Activated T-cell treated with anti-CD3 and anti-CD28 coated beads for 48 hours (primary cell): ENCODE measurements around the gene IER5L.
A peak's percentile ranks its signal among the peaks of the same experiment; 100 is the strongest.
"Not testable (repeated sequence)": the region's sequence is repeated elsewhere in the genome, so short reads cannot be mapped to it uniquely, and the experiment has no call there.

Experiments used
- DNase-seq: peaks from one replicate; pipeline ENCODE4 v3.0.0-alpha.2; 2020; ENCODE audit warnings: low read depth

Gene IER5L

GRCh38 chr9:129202613-129203555, 24.8 kb upstream of the IER5L start:
- DNase-seq, result peak; percentile 92

GRCh38 chr9:129201866-129202265, 23.8 kb upstream of the IER5L start:
- DNase-seq, result no peak

- DNase-seq, result no peak
Measured at GRCh38 chr9:129201289-129201688, 23.2 kb upstream of the IER5L start.

- no peak for DNase-seq
Measured at GRCh38 chr9:129200255-129200654, 22.2 kb upstream of the IER5L start.

GRCh38 chr9:129199044-129199435, 21.0 kb upstream of the IER5L start:
- DNase-seq, result no peak

- no peak for DNase-seq
Measured at GRCh38 chr9:129198319-129199043, 20.4 kb upstream of the IER5L start.

GRCh38 chr9:129197978-129198318, 19.9 kb upstream of the IER5L start:
- DNase-seq, result no peak

- not testable (repeated sequence) for DNase-seq
Measured at GRCh38 chr9:129197045-129197444, 19.0 kb upstream of the IER5L start.

GRCh38 chr9:129195606-129196005, 17.5 kb upstream of the IER5L start:
- no peak for DNase-seq

GRCh38 chr9:129194221-129194620, 16.2 kb upstream of the IER5L start:
- no peak for DNase-seq

- no peak for DNase-seq
Measured at GRCh38 chr9:129193655-129194054, 15.6 kb upstream of the IER5L start.

GRCh38 chr9:129191234-129191633, 13.2 kb upstream of the IER5L start:
- no peak for DNase-seq

GRCh38 chr9:129189971-129190370, 11.9 kb upstream of the IER5L start:
- DNase-seq, result not testable (repeated sequence)

GRCh38 chr9:129187042-129187441, 9.0 kb upstream of the IER5L start:
- no peak for DNase-seq

GRCh38 chr9:129185991-129186390, 7.9 kb upstream of the IER5L start:
- DNase-seq, result no peak

GRCh38 chr9:129185402-129185801, 7.3 kb upstream of the IER5L start:
- no peak for DNase-seq

GRCh38 chr9:129184596-129185122, 6.6 kb upstream of the IER5L start:
- DNase-seq, result no peak

- no peak for DNase-seq
Measured at GRCh38 chr9:129184219-129184524, 6.1 kb upstream of the IER5L start.

GRCh38 chr9:129183495-129184218, 5.6 kb upstream of the IER5L start:
- DNase-seq, result no peak

- DNase-seq, result no peak
Measured at GRCh38 chr9:129182625-129183494, 4.8 kb upstream of the IER5L start.

GRCh38 chr9:129182122-129182521, 4.1 kb upstream of the IER5L start:
- no peak for DNase-seq

- DNase-seq, result no peak
Measured at GRCh38 chr9:129181246-129181645, 3.2 kb upstream of the IER5L start.
